HUES6 (cell line): ENCODE measurements around the gene SMYD3.

Source experiments
- H3K27ac ChIP-seq: 2 replicates; pipeline ENCODE4 v1.7.0; 2013; ENCODE audit warnings: low read depth, mild to moderate bottlenecking, low read length, inconsistent platforms
- H3K27me3 ChIP-seq: 2 replicates; pipeline ENCODE4 v1.6.1; 2013; ENCODE audit warnings: low read length; ENCODE audit not compliant: control insufficient read depth, insufficient read depth
- H3K36me3 ChIP-seq: 2 replicates; pipeline ENCODE4 v1.6.1; 2013; ENCODE audit warnings: low read length; ENCODE audit not compliant: control insufficient read depth, insufficient read depth
- H3K4me1 ChIP-seq: 2 replicates; pipeline ENCODE4 v1.6.1; 2013; ENCODE audit warnings: low read length; ENCODE audit not compliant: control insufficient read depth, insufficient read depth
- H3K4me3 ChIP-seq: 2 replicates; pipeline ENCODE4 v1.5.1; 2013; ENCODE audit warnings: low read depth, low read length
- H3K9ac ChIP-seq: one replicate; pipeline ENCODE4 v1.6.1; 2013; ENCODE audit warnings: mild to moderate bottlenecking, low read length
- H3K9me3 ChIP-seq: 2 replicates; pipeline ENCODE4 v1.6.1; 2013; ENCODE audit warnings: low read depth, low read length; ENCODE audit not compliant: control insufficient read depth, insufficient read depth

The SMYD3 gene

GRCh38 chr1:246503341-246503740 lies 3.7 kb downstream of the SMYD3 start:
- H3K4me1 ChIP-seq: peaks cover 5% of the 10 kb centered on the region; the same call in 1 of the 2 replicates
- peaks cover 6% of the 10 kb centered on the region; the same call in 1 of the 2 replicates for H3K27me3 ChIP-seq
- H3K4me3 ChIP-seq: no peak overlapping the region
- H3K9ac ChIP-seq: no peak overlapping the region
- H3K9me3 ChIP-seq: no peaks in the 10 kb centered on the region
- H3K36me3 ChIP-seq: peaks cover 8% of the 10 kb centered on the region; the same call in 1 of the 2 replicates
- H3K27ac ChIP-seq: no peak overlapping the region

GRCh38 chr1:246497331-246497915 lies 9.7 kb downstream of the SMYD3 start:
- Histone ChIP-seq H3K4me1 (peaks cover 1% of the 10 kb centered on the region), H3K9ac (no peak overlapping the region), H3K36me3 (no peaks in the 10 kb centered on the region), H3K9me3 (no peaks in the 10 kb centered on the region), H3K4me3 (no peak overlapping the region), H3K27me3 (no peaks in the 10 kb centered on the region), H3K27ac (no peak overlapping the region)

GRCh38 chr1:246492611-246493245 lies 14.4 kb downstream of the SMYD3 start:
- Histone ChIP-seq H3K27me3 (no peaks in the 10 kb centered on the region), H3K9me3 (no peaks in the 10 kb centered on the region)

GRCh38 chr1:246491551-246492053 lies 15.5 kb downstream of the SMYD3 start:
- no peak overlapping the region for H3K9ac ChIP-seq
- H3K9me3 ChIP-seq: no peaks in the 10 kb centered on the region
- H3K27ac ChIP-seq: no peak overlapping the region

More at GRCh38 chr1:246492611-246493245, 14.4 kb downstream of the SMYD3 start:
- no peak overlapping the region for H3K4me3 ChIP-seq
- peaks cover 4% of the 10 kb centered on the region for H3K4me1 ChIP-seq
- H3K27ac ChIP-seq: no peak overlapping the region
- no peak overlapping the region for H3K9ac ChIP-seq
- H3K36me3 ChIP-seq: no peaks in the 10 kb centered on the region

GRCh38 chr1:246488674-246489073 lies 18.4 kb downstream of the SMYD3 start:
- H3K9ac ChIP-seq: no peak overlapping the region
- H3K36me3 ChIP-seq: no peaks in the 10 kb centered on the region
- no peak overlapping the region for H3K4me3 ChIP-seq
- no peaks in the 10 kb centered on the region for H3K27me3 ChIP-seq
- peaks cover 4% of the 10 kb centered on the region for H3K4me1 ChIP-seq
- H3K27ac ChIP-seq: no peak overlapping the region
- H3K9me3 ChIP-seq: no peaks in the 10 kb centered on the region

More at GRCh38 chr1:246491551-246492053, 15.5 kb downstream of the SMYD3 start:
- Histone ChIP-seq H3K4me1 (peaks cover 4% of the 10 kb centered on the region), H3K36me3 (no peaks in the 10 kb centered on the region), H3K4me3 (no peak overlapping the region), H3K27me3 (no peaks in the 10 kb centered on the region)

GRCh38 chr1:246483569-246483933 lies 23.5 kb downstream of the SMYD3 start:
- H3K9ac ChIP-seq: no peak overlapping the region
- H3K36me3 ChIP-seq: no peaks in the 10 kb centered on the region
- H3K4me1 ChIP-seq: no peaks in the 10 kb centered on the region
- no peak overlapping the region for H3K4me3 ChIP-seq
- no peak overlapping the region for H3K27ac ChIP-seq
- no peaks in the 10 kb centered on the region for H3K9me3 ChIP-seq
- H3K27me3 ChIP-seq: no peaks in the 10 kb centered on the region

GRCh38 chr1:246482805-246483568 lies 24.1 kb downstream of the SMYD3 start:
- Histone ChIP-seq H3K4me1 (no peaks in the 10 kb centered on the region), H3K9me3 (no peaks in the 10 kb centered on the region), H3K9ac (no peak overlapping the region), H3K36me3 (no peaks in the 10 kb centered on the region), H3K27ac (no peak overlapping the region), H3K4me3 (no peak overlapping the region), H3K27me3 (no peaks in the 10 kb centered on the region)

GRCh38 chr1:246479061-246479460 lies 28.0 kb downstream of the SMYD3 start:
- Histone ChIP-seq H3K36me3 (no peaks in the 10 kb centered on the region), H3K27ac (no peak overlapping the region), H3K4me3 (no peak overlapping the region), H3K4me1 (no peaks in the 10 kb centered on the region), H3K9me3 (no peaks in the 10 kb centered on the region), H3K9ac (no peak overlapping the region), H3K27me3 (no peaks in the 10 kb centered on the region)

GRCh38 chr1:246477634-246478033 lies 29.4 kb downstream of the SMYD3 start:
- Histone ChIP-seq H3K4me1 (no peaks in the 10 kb centered on the region), H3K9me3 (no peaks in the 10 kb centered on the region), H3K27ac (no peak overlapping the region), H3K9ac (no peak overlapping the region), H3K4me3 (no peak overlapping the region), H3K36me3 (no peaks in the 10 kb centered on the region), H3K27me3 (no peaks in the 10 kb centered on the region)

- Histone ChIP-seq H3K9ac (no peak overlapping the region), H3K27me3 (no peaks in the 10 kb centered on the region), H3K4me3 (no peak overlapping the region)
Observed at GRCh38 chr1:246476771-246477170, 30.3 kb downstream of the SMYD3 start.

GRCh38 chr1:246471688-246472087 lies 35.4 kb downstream of the SMYD3 start:
- no peak overlapping the region for H3K4me3 ChIP-seq
- no peaks in the 10 kb centered on the region for H3K4me1 ChIP-seq
- H3K27ac ChIP-seq: no peak overlapping the region
- no peaks in the 10 kb centered on the region for H3K9me3 ChIP-seq
- no peaks in the 10 kb centered on the region for H3K36me3 ChIP-seq
- H3K27me3 ChIP-seq: no peaks in the 10 kb centered on the region
- no peak overlapping the region for H3K9ac ChIP-seq

More at GRCh38 chr1:246476771-246477170, 30.3 kb downstream of the SMYD3 start:
- no peak overlapping the region for H3K27ac ChIP-seq
- H3K9me3 ChIP-seq: no peaks in the 10 kb centered on the region
- H3K4me1 ChIP-seq: no peaks in the 10 kb centered on the region
- no peaks in the 10 kb centered on the region for H3K36me3 ChIP-seq
